IMR-90 (cell line): ENCODE results near the gene CETP. TPM values are rescaled to one million over a fixed set of nuclear protein-coding genes. Genes with fewer than 3 reads are reported as not detected.

Experiments used
- ATAC-seq: fragments of 200-7000 bp; cut with Tn5 transposase; 2 replicates; pipeline ENCODE4 v1.9.1; 2020; ENCODE audit warnings: low read depth, mild to moderate bottlenecking, moderate library complexity
- Bru-seq: library from RNA; stranded (reverse); fragments of 400-500 nt; gene quantifications from one replicate; lab custom pipeline; 2021; lab: Mats Ljungman, UMichigan
- BruChase-seq, 2 experiments: library from RNA; stranded (reverse); fragments of 400-500 nt; gene quantifications; one replicate each; lab custom pipeline; 2021; lab: Mats Ljungman, UMichigan
- BruUV-seq: library from RNA; stranded (reverse); fragments of 400-500 nt; replicated peaks from 2 replicates; lab custom pipeline; 2021; lab: Mats Ljungman, UMichigan
- CTCF ChIA-PET: fragments of 300-600 bp; formaldehyde crosslinking; extraction: SDS; loops from one replicate; lab custom pipeline; 2021; ENCODE audit warnings: antibody characterized with exemption; lab: Yijun Ruan, JAX
- POLR2A ChIA-PET: fragments of 300-600 bp; sonication (Branson Sonifier 250); formaldehyde crosslinking; loops from one replicate; lab custom pipeline; 2022; ENCODE audit warnings: antibody characterized with exemption; ENCODE audit not compliant: unreplicated experiment; lab: Charles Lee
- DNase-seq: peaks from one replicate; pipeline ENCODE4 v3.0.0; 2013
- H2AFZ ChIP-seq: replicated peaks from 2 replicates; pipeline ENCODE3; 2013; ENCODE audit warnings: low read length, mild to moderate bottlenecking; ENCODE audit not compliant: poor library complexity
- H2AK5ac ChIP-seq: 2 replicates; pipeline ENCODE4 v1.6.1; 2013; ENCODE audit warnings: low read depth, low read length, inconsistent platforms
- H2AK9ac ChIP-seq: replicated peaks from 2 replicates; pipeline ENCODE3; 2013; ENCODE audit warnings: mild to moderate bottlenecking, low read depth, low read length, moderate library complexity; ENCODE audit not compliant: poor library complexity
- H2BK120ac ChIP-seq: 2 replicates; pipeline ENCODE4 v1.6.1; 2013; ENCODE audit warnings: low read depth, low read length, inconsistent platforms
- H2BK15ac ChIP-seq: 3 replicates; pipeline ENCODE4 v1.6.1; 2013; ENCODE audit warnings: low read depth, low read length, inconsistent platforms
- H2BK20ac ChIP-seq: 2 replicates; pipeline ENCODE4 v1.6.1; 2013; ENCODE audit warnings: low read depth, mild to moderate bottlenecking, inconsistent platforms, low read length, moderate library complexity
- H2BK5ac ChIP-seq: 2 replicates; pipeline ENCODE4 v1.6.1; 2013; ENCODE audit warnings: mild to moderate bottlenecking, low read depth, low read length, inconsistent platforms; ENCODE audit not compliant: poor library complexity, severe bottlenecking
- H3K14ac ChIP-seq: replicated peaks from 2 replicates; pipeline ENCODE4 v1.6.1; 2013; ENCODE audit warnings: low read depth, low read length, inconsistent platforms
- H3K18ac ChIP-seq: 2 replicates; pipeline ENCODE4 v1.6.1; 2013; ENCODE audit warnings: low read depth, low read length, control low read depth
- H3K23ac ChIP-seq: 2 replicates; pipeline ENCODE4 v1.6.1; 2013; ENCODE audit warnings: low read depth, low read length, inconsistent platforms
- H3K27ac ChIP-seq: 2 replicates; pipeline ENCODE4 v1.5.1; 2013; ENCODE audit warnings: mild to moderate bottlenecking, control low read depth, low read length; ENCODE audit not compliant: insufficient read depth
- H3K27me3 ChIP-seq: 2 replicates; pipeline ENCODE4 v1.6.1; 2013; ENCODE audit warnings: low read length; ENCODE audit not compliant: control insufficient read depth, insufficient read depth
- H3K36me3 ChIP-seq: 2 replicates; pipeline ENCODE4 v1.6.1; 2013; ENCODE audit warnings: low read length, mixed read lengths; ENCODE audit not compliant: control insufficient read depth, insufficient read depth
- H3K4ac ChIP-seq: 2 replicates; pipeline ENCODE4 v1.6.1; 2013; ENCODE audit warnings: low read depth, low read length, inconsistent platforms
- H3K4me1 ChIP-seq: 2 replicates; pipeline ENCODE4 v1.6.1; 2013; ENCODE audit warnings: low read length, mixed read lengths; ENCODE audit not compliant: control insufficient read depth, insufficient read depth
- H3K4me2 ChIP-seq: 2 replicates; pipeline ENCODE4 v1.6.1; 2013; ENCODE audit warnings: low read depth, mild to moderate bottlenecking, control low read depth, low read length, moderate library complexity
- H3K4me3 ChIP-seq: 2 replicates; pipeline ENCODE4 v1.5.1; 2013; ENCODE audit warnings: low read depth, mild to moderate bottlenecking, control low read depth, low read length, moderate library complexity; ENCODE audit not compliant: insufficient read depth
- H3K56ac ChIP-seq: 2 replicates; pipeline ENCODE4 v1.6.1; 2013; ENCODE audit warnings: low read length, inconsistent platforms; ENCODE audit not compliant: insufficient read depth; ENCODE audit errors: extremely low read depth
- H3K79me1 ChIP-seq, 2 experiments: 2 replicates each; pipeline ENCODE4 v1.6.1; 2013; ENCODE audit warnings: low read length in 2 of 2, inconsistent platforms in 1 of 2, low read depth in 1 of 2
- H3K9ac ChIP-seq: 2 replicates; pipeline ENCODE4 v1.6.1; 2013; ENCODE audit warnings: low read depth, low read length, control low read depth
- H3K9me1 ChIP-seq: 2 replicates; pipeline ENCODE4 v1.6.1; 2013; ENCODE audit warnings: low read length, inconsistent platforms; ENCODE audit not compliant: insufficient read depth
- H3K9me3 ChIP-seq: 2 replicates; pipeline ENCODE4 v1.6.1; 2013; ENCODE audit warnings: low read length; ENCODE audit not compliant: control insufficient read depth, insufficient read depth
- H4K20me1 ChIP-seq: 2 replicates; pipeline ENCODE4 v1.6.1; 2013; ENCODE audit warnings: low read length, inconsistent platforms; ENCODE audit not compliant: insufficient read depth
- H4K5ac ChIP-seq: 2 replicates; pipeline ENCODE4 v1.6.1; 2013; ENCODE audit warnings: mild to moderate bottlenecking, low read depth, low read length, control low read depth
- H4K8ac ChIP-seq, 2 experiments: 2 replicates each; pipeline ENCODE4 v1.6.1; 2013; ENCODE audit warnings: low read depth in 2 of 2, low read length in 2 of 2, control low read depth in 1 of 2, inconsistent platforms in 1 of 2
- H4K91ac ChIP-seq: 2 replicates; pipeline ENCODE4 v1.6.1; 2013; ENCODE audit warnings: low read depth, low read length, inconsistent platforms; ENCODE audit not compliant: insufficient read depth
- POLR2A ChIP-seq: IDR thresholded peaks from 2 replicates; pipeline ENCODE4 v1.6.1; 2012; ENCODE audit warnings: mild to moderate bottlenecking, low read depth, low read length
- WGBS, 2 experiments: methylation state at CpG; one replicate each; pipeline versions ENCODE4 v1.1.5 to v1.1.7; 2013; ENCODE audit warnings: missing lambda C conversion rate in 2 of 2; ENCODE audit not compliant: insufficient read length in 1 of 2; ENCODE audit errors: extremely low coverage in 2 of 2; 5-methylcytosine and 5-hydroxymethylcytosine counted together
- dilution Hi-C: fragments of 300-500 bp; cut with HindIII; formaldehyde crosslinking; loops from one replicate; pipeline ENCODE4 v1.14.3; 2018; ENCODE audit warnings: low sequenced_read_pairs; ENCODE audit not compliant: unreplicated experiment
- in situ Hi-C: fragments of 300-500 bp; cut with MboI; formaldehyde crosslinking; loops from 3 replicates; pipeline ENCODE4 v1.14.3; 2019; ENCODE audit warnings: low sequenced_read_pairs, inconsistent platforms, mixed read lengths
- intact Hi-C: fragments of 100-400 bp; cut with micrococcal nuclease; formaldehyde crosslinking; loops from 2 replicates; pipeline ENCODE4 v1.10.0; 2022
- long read RNA-seq: library from polyadenylated mRNA; unstranded; transcript quantifications from one replicate; pipeline ENCODE4 v2.0.0, GENCODE V29; 2021; ENCODE audit not compliant: unreplicated experiment
- polyA plus RNA-seq, 3 experiments: library from polyadenylated mRNA; depleted of rRNA; stranded (reverse); fragments of >200 nt; gene quantifications; 2 replicates each; pipeline ENCODE4 v1.2.3, GENCODE V29; 2012; ENCODE audit warnings: low replicate concordance in 1 of 3
- total RNA-seq: library from RNA; depleted of rRNA; stranded (reverse); fragments of >200 nt; gene quantifications from 2 replicates; pipeline ENCODE4 v1.2.3, GENCODE V29; 2012; rRNA removed

The CETP gene
- total RNA-seq = not detected in 2 replicates
- polyA plus RNA-seq (2012; rRNA removed) = not detected in 2 replicates
- not detected in 2 replicates for polyA plus RNA-seq (2012; cell fraction: cytosol; rRNA removed)
- 0.07 and 0.18 TPM in 2 replicates for polyA plus RNA-seq (2012; cell fraction: nucleus; rRNA removed; ENCODE audit: low replicate concordance)
- Bru-seq, nascent RNA = percentile 5 among the genes with signal in this experiment
- percentile 16 among the genes with signal in this experiment for BruChase-seq, experiment 1, labeled RNA remaining after a 6-hour chase
- percentile 15 among the genes with signal in this experiment for BruChase-seq, experiment 2, labeled RNA remaining after a 2-hour chase
- long read RNA-seq = 0 reads

- POLR2A ChIA-PET = no interaction called here
- TF ChIP-seq POLR2A = no peak
- Histone ChIP-seq H4K8ac (peak within 1 kb of the TSS in 1 of 2 experiments; percentile 63; a peak in 1 of 4 replicates), H2AFZ (peak within 1 kb of the TSS; percentile 64), H3K4me3 (no peak within 1 kb of the TSS), H4K5ac (peak within 1 kb of the TSS; percentile 21), H3K9me1 (peaks cover 10% of the 10 kb centered on the region), H2BK5ac (peak within 1 kb of the TSS; percentile 29), H3K23ac (no peak within 1 kb of the TSS), H3K4ac (peak within 1 kb of the TSS; percentile 41), H2BK15ac (peak within 1 kb of the TSS; percentile 64; the same call in 1 of the 3 replicates), H3K4me1 (peaks cover 32% of the 10 kb centered on the region), H3K18ac (peak within 1 kb of the TSS; percentile 39), H2AK5ac (peak within 1 kb of the TSS; percentile 83), H3K9ac (no peak within 1 kb of the TSS), H4K91ac (0 out of 2 replicates have a peak within 1 kb of the TSS, but pooled peaks have one; percentile 42), H3K36me3 (no peaks in the 10 kb centered on the region), H4K20me1 (no peaks in the 10 kb centered on the region), H3K4me2 (no peak within 1 kb of the TSS; the same call in 1 of the 2 replicates), H2BK120ac (peak within 1 kb of the TSS; percentile 64), H3K27me3 (no peaks in the 10 kb centered on the region), H2AK9ac (peak within 1 kb of the TSS; percentile 20), H3K56ac (no peak within 1 kb of the TSS), H3K14ac (peak within 1 kb of the TSS; percentile 5), H3K27ac (no peak within 1 kb of the TSS), H3K79me1 (no peaks in the 10 kb centered on the region), H2BK20ac (peak within 1 kb of the TSS; percentile 57; the same call in 1 of the 2 replicates), H3K9me3 (peaks cover 2% of the 10 kb centered on the region; the same call in 1 of the 2 replicates)
- dilution Hi-C loops = no loop called here
- ATAC-seq = no peak
- 80% methylated on average over 10 of the region's 12 CpGs; no CpG with 5 or more reads in 1 of the 2 experiments for WGBS, 2 experiments
- CTCF ChIA-PET = no interaction called here
- BruUV-seq = no TSS peak
- no peak for DNase-seq
- intact Hi-C loops = loop anchor here (10.0 kb wide), 1 partner anchor 83 kb away; no protein-coding TSS in a partner anchor
- in situ Hi-C loops = no loop called here
Measured at GRCh38 chr16:56961851-56962281, at the start of gene CETP. CETP (plus strand) TSS chr16:56961950; CDS start chr16:56961980, 30 bp downstream.
